Thyroid gland (tissue), 4 donors: ENCODE data around the gene DNAH11.

Source experiments
- CTCF ChIP-seq, 6 experiments: fragments of 200-600 bp in 3 of 6; fragments of 450-650 bp in 3 of 6; sonication (generic) in 3 of 6; IDR thresholded peaks; one replicate each; pipeline ENCODE4 v1.5.1; 2016 to 2019; ENCODE audit warnings: antibody characterized with exemption in 6 of 6, mild to moderate bottlenecking in 2 of 6, inconsistent platforms in 1 of 6, moderate library complexity in 1 of 6
- POLR2A ChIP-seq, 2 donors: fragments of 450-650 bp; IDR thresholded peaks; one replicate each; pipeline ENCODE4 v1.6.1; 2017; ENCODE audit warnings: antibody characterized with exemption in 2 of 2, mild to moderate bottlenecking in 2 of 2, moderate library complexity in 1 of 2

- TF ChIP-seq CTCF (IDR thresholded peaks at IDR 0.05): no peak
- no peak for TF ChIP-seq POLR2A (IDR thresholded peaks at IDR 0.05)
Observed at GRCh38 chr7:21777921-21778320, 235.1 kb downstream of the DNAH11 start.
